ENCODE data around the gene MSANTD1. TPM values are rescaled to one million over a fixed set of nuclear protein-coding genes. Genes with fewer than 3 reads are reported as not detected.

Gene MSANTD1
- total RNA-seq, 2 donors from 2014 or later: not detected

- Histone ChIP-seq H3K36me3 (no peaks in the 10 kb centered on the region), H3K9me3 (no peaks in the 10 kb centered on the region), H3K27me3 (no peaks in the 10 kb centered on the region), H3K4me1 (no peaks in the 10 kb centered on the region), H3K27ac (no peak overlapping the region), H3K4me3 (no peak overlapping the region)
- TF ChIP-seq CTCF (IDR thresholded peaks at IDR 0.05): no peak
- DNase-seq (ENCODE audit: low spot score): no peak
Measured at GRCh38 chr4:3280466-3280865, 31.5 kb downstream of the MSANTD1 start.

GRCh38 chr4:3283483-3283882 is 34.5 kb downstream of the MSANTD1 start:
- DNase-seq (ENCODE audit: low spot score): no peak

GRCh38 chr4:3283916-3284315 is 35.0 kb downstream of the MSANTD1 start:
- no peak for TF ChIP-seq CTCF (IDR thresholded peaks at IDR 0.05)
- no peaks in the 10 kb centered on the region for H3K9me3 ChIP-seq
- H3K27me3 ChIP-seq: no peaks in the 10 kb centered on the region
- H3K4me1 ChIP-seq: peaks cover 0 to 13% of the 10 kb centered on the region in 2 donors
- no peaks in the 10 kb centered on the region for H3K36me3 ChIP-seq
- no peak overlapping the region for H3K4me3 ChIP-seq
- DNase-seq (ENCODE audit: low spot score): no peak
- no peak overlapping the region for H3K27ac ChIP-seq

More at GRCh38 chr4:3283483-3283882, 34.5 kb downstream of the MSANTD1 start:
- H3K27ac ChIP-seq: no peak overlapping the region
- H3K27me3 ChIP-seq: no peaks in the 10 kb centered on the region
- TF ChIP-seq CTCF (IDR thresholded peaks at IDR 0.05): no peak
- no peaks in the 10 kb centered on the region for H3K9me3 ChIP-seq
- H3K4me1 ChIP-seq: peaks cover 0 to 9% of the 10 kb centered on the region in 2 donors
- H3K4me3 ChIP-seq: no peak overlapping the region
- no peaks in the 10 kb centered on the region for H3K36me3 ChIP-seq

GRCh38 chr4:3284734-3285557 is 36.0 kb downstream of the MSANTD1 start:
- Histone ChIP-seq H3K4me1 (peaks cover 0 to 16% of the 10 kb centered on the region in 2 donors), H3K36me3 (no peaks in the 10 kb centered on the region), H3K9me3 (no peaks in the 10 kb centered on the region), H3K27me3 (no peaks in the 10 kb centered on the region), H3K4me3 (no peak overlapping the region), H3K27ac (no peak overlapping the region)
- no peak for DNase-seq (ENCODE audit: low spot score)
- TF ChIP-seq CTCF (IDR thresholded peaks at IDR 0.05): no peak

- H3K9me3 ChIP-seq: no peaks in the 10 kb centered on the region
- peaks cover 0 to 16% of the 10 kb centered on the region in 2 donors for H3K4me1 ChIP-seq
- no peaks in the 10 kb centered on the region for H3K36me3 ChIP-seq
- DNase-seq (ENCODE audit: low spot score): no peak
- TF ChIP-seq CTCF (IDR thresholded peaks at IDR 0.05): no peak
- H3K4me3 ChIP-seq: no peak overlapping the region
- H3K27me3 ChIP-seq: no peaks in the 10 kb centered on the region
- no peak overlapping the region for H3K27ac ChIP-seq
Measured at GRCh38 chr4:3285558-3286334, 36.8 kb downstream of the MSANTD1 start.

All from right atrium auricular region (tissue), 2 donors.